K562 treated with DMSO at 1 percent for 12 hours (cell line): Measurements from ENCODE around the gene UBC. TPM values are rescaled to one million over a fixed set of nuclear protein-coding genes. Genes with fewer than 3 reads are reported as not detected.

Source experiments
- total RNA-seq: library from RNA; unstranded; fragments of 300-600 nt; gene quantifications from 2 replicates; pipeline ENCODE4 v1.2.3, GENCODE V29; 2022; ENCODE audit not compliant: insufficient read depth

The UBC gene
- 1,030 and 1,038 TPM in 2 replicates for total RNA-seq

DNA sequence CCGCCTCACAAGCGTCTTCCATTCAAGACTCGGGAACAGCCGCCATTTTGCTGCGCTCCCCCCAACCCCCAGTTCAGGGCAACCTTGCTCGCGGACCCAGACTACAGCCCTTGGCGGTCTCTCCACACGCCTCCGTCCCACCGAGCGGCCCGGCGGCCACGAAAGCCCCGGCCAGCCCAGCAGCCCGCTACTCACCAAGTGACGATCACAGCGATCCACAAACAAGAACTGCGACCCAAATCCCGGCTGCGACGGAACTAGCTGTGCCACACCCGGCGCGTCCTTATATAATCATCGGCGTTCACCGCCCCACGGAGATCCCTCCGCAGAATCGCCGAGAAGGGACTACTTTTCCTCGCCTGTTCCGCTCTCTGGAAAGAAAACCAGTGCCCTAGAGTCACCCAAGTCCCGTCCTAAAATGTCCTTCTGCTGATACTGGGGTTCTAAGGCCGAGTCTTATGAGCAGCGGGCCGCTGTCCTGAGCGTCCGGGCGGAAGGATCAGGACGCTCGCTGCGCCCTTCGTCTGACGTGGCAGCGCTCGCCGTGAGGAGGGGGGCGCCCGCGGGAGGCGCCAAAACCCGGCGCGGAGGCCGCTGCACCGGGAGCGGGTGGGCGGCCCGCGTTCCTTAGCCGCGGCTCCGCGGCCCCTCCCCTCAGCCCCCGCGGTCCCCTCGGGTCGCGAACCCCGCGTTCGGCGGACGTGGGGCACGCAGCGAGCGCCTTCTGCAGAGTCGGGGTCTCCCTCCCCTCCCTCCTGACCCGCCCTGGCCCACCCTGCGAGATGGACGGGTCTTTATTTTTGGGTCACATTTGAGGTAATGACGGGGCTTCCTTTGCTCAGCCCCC is at the start of gene UBC:
Gene UBC, minus strand, starts transcription at position 259 of the 847 bp plus-strand sequence. CDS start 879 bp downstream, outside the sequence.

DNA sequence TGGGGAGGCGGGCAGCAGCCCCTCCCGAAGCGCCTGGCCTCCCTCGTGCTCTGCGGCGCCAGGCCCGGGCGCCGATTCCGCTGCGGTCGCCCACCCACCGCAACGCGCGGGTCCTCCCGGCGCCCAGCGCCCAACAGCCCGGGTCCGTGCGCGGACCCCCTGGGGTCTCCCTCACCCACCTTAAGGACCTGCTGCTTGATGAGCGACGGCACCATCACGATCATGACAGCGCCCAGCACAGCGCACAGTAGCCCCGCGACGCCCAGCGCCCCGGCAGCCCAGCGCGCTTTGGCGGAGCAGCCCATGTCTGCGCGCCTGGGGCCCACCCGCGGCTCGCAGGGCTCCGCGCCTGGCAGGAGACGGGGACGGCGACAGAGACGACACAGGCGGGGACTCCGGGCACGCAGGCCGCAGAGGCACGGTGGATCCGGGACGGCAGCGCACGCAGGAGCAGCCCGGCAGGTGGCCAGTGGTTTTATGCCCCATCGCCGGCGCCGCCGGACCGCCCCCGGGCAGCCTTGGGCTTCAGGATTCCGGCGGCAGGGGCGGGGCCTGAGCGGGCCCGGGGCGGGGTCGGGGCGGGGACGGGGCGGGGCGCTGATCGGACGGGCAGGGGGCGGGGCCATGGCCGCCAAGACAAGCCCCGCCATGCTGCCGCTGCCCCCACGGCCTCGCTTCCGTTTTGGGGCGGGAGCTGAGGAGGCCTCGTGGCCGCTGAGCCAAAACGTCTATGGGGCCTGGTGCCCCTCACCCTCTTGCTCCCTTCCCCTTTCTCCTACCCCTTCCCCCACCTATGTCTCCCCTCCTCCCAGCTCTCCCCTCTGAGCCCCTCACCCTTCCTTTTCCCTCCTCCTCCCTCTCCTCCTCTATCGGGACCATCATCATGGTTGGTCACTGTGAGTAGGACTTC is 50.8 kb downstream of the UBC start, which contains the start of gene SCARB1:
Gene SCARB1, minus strand, starts transcription at position 449 of the 910 bp plus-strand sequence. Its CDS starts 144 bp downstream, at position 305.

Other genes starting within 250 kb of the UBC start
- 45.0 and 63.4 TPM in 2 replicates for gene SCARB1, start 50.8 kb downstream of the UBC start, total RNA-seq
- gene DHX37, start 74.5 kb upstream of the UBC start, total RNA-seq, result 8.3 and 10.6 TPM in 2 replicates
- 5.5 and 11.9 TPM in 2 replicates for gene BRI3BP, start 79.0 kb upstream of the UBC start, total RNA-seq
- 12.5 and 22.6 TPM in 2 replicates for gene AACS, start 150.8 kb upstream of the UBC start, total RNA-seq